GM21367 (cell line): ENCODE results near the gene GRAPL.
"Not testable (repeated sequence)": the region's sequence is repeated elsewhere in the genome, so short reads cannot be mapped to it uniquely, and the experiment has no call there.

ENCODE experiments used
- ATAC-seq: cut with Tn5 transposase; IDR thresholded peaks from one replicate; pipeline ENCODE4 v1.9.1; 2021; ENCODE audit not compliant: unreplicated experiment

Gene GRAPL

GRCh38 chr17:19127148-19127980 lies at the start of gene GRAPL:
Gene GRAPL, plus strand, starts transcription at chr17:19127589. Its CDS starts 31 bp downstream, at chr17:19127620.
- ATAC-seq: not testable (repeated sequence)

DNA sequence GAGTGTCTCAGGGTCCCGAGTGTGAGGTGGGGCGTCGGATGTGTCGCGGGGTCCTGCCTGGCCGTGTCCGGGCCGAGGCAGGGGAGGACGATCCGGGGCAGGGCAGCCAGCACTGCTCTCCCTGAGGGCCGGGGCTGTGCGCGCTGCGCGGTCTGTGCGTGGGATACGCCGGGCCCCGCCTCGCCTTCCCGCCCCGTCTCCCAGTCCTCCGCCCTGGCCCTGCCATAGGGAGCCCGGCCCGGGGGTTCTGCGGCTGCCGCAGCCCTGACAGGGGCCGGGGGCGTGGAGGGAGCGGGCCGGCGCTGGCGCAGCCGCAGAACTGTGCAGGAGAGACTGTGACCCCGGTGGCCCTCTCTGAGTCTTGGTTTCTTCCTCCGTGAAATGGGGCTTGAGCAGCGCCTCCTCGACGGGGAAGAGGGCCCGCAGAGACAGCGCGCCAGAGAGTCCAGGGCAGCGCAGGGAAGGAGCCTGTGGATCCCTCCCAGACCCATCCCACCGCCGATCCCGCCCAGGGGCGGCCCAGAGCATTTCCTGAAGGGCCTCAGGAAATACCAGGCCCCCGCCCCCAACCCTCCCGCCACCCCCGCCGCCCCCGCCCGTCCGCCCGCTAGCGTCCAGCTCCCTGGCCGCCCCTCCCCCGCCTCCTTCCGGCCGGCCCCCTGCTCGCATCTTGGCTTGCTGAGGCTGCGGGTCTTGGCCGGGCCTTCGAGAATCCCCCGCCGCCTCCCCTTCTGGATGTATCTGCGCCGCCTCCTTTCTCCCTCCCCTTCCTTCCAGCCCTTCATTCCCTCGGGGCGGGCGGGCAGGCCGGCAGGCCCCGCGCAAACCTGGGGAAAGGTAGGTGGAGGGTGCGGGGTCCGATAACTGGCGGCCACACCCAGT lies 38.3 kb upstream of the GRAPL start:
- ATAC-seq: not testable (repeated sequence)

DNA sequence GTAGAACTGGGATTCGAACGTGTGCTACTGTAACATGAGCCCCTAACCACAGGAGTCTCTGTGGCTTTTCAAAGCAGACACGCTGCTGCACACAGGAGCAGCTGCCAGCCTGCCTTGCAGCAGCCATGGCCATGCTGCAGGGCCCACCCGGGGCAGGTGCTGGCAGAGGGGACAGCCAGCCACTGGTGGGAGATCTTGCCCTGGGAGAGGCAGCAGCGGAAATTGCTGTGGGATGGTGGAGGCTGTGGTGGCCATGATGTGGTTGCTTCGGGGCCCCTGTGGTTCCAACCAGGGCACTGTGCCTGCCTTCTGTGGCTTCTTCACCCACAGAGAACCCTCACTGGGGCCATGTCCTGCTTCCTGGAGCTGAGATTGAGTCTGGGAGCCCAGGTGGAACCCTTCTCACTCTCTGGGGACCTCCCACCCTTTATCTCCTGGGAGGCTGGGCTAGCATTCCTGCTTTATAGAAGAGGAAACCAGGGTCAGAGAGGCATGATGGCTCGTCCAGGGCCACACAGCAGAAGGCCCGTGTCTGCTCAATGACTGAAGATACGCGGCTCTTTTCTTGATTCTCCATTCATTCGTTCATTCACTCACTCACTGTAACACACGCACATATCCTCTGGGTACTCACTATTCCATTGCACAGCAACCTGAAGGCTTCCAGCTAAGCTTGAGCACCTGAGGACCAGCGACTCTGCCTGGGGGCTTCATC lies 37.2 kb upstream of the GRAPL start:
- ATAC-seq: peak; percentile 46

- not testable (repeated sequence) for ATAC-seq
Observed at GRCh38 chr17:19092737-19093683, 34.4 kb upstream of the GRAPL start.

DNA sequence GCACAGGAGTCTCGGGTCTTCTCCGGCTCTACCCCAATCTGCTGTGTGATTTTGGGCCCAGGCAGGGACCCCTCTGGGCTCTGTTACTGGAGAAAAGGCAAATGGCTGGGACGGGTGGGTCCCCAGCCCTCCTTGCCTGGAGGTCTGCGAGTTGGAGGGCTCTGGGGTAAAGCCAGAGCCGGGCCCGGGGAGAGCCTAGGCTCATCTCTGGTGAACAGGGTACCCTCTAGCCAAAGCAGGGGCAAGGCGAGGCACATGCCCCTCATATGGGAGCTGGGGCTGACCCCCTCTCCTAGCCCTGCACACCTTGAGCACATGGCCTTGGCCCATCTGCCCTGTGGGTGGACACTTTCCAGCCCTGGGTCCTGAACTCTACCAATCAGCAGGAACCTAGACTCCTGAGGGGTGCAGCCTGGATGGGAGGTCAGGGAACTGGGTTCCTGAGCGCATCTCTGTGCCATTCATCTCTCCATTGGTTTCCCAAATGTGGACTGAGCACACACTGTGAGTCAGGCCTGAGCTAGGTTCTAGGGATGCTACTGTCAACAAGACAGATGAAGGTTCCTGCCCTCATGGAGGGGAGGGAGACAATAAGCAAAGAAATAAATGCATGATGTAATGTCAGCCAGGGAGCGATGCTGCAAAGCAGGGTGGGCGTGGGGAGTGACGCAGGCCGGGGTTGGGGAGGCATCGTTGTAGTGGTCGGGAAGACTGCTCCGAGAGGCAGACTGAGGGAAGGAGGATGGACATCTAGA lies 33.5 kb upstream of the GRAPL start:
- not testable (repeated sequence) for ATAC-seq

GRCh38 chr17:19108517-19108916 lies 18.9 kb upstream of the GRAPL start:
- ATAC-seq: not testable (repeated sequence)

DNA sequence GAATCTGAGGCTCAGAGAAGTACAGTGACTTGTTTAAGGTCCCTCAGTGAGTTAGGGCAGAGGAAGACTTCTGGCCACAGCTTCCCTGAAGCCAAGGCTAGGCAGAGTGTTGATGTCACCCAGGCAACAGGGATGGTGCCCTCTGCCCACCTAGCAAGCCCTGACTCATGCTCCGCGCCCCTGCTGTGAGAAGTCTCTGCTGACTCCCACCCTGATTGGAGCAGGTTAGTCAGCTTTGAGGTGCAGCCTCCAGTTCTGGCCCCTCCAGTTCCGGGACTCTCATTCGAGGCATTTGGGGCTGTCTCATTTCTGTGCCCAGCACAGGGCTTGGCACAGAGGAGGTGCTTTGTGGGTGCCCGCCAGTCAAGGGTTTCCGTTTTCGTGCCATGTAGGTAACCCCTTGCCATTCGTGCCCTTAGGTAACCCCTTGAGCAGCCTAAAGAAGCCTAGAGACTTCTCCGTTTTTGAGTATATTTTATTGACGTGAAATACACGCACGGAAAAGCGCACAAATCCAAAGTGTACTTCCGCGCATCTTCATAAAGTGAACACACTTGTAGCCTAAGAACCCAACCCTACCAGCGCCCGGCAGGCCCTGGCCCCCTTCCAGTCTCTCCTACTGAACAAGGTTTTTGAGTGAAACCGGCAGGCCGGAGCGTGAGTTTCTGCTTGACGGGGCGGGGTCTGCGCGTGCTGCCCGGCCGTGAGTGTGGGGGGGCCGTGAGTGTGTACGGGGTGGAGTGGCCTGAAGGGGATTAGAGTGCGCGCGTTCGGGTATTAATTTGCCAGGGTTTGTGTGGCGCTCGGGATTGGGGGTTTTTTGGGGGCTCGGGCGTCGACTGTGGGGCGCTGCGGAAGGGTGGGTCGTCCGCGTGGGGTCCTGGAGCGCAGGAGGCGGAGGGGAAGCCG lies 16.9 kb upstream of the GRAPL start:
- not testable (repeated sequence) for ATAC-seq

- peak; percentile 64 for ATAC-seq
Observed at GRCh38 chr17:19111111-19111711, 16.2 kb upstream of the GRAPL start.

DNA sequence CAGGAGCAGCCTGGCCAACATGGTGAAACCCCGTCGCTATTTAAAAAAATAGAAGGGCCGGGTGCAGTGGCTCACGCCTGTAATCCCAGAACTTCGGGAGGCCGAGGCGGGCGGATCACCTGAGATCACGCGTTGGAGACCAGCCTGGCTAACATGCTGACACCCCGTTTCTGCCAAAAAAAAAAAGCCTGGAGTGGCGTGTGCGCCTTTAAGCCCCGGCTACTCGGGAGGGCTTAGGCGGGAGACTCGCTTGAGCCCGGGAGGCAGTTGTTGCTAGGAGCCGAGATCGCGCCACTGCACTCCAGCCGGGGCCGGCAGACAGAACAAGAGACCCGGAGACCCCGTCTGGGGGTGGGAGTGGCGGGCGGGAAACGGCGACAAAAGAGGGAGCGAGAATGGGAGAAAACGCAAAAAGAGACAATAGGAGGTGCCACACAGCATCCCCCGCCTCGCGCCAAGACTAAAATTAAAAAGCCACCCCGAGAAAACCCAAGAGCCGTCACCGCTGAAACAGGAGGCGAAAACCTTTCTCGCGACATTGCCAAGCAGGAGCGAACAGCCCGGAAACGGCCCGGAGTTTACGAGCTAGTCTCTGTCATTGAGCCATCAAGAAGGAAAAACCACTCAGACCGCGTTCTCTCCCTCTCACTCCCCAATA lies 15.5 kb upstream of the GRAPL start:
- ATAC-seq: peak; percentile 58

GRCh38 chr17:19112459-19112826 lies 14.9 kb upstream of the GRAPL start:
- ATAC-seq: not testable (repeated sequence)

DNA sequence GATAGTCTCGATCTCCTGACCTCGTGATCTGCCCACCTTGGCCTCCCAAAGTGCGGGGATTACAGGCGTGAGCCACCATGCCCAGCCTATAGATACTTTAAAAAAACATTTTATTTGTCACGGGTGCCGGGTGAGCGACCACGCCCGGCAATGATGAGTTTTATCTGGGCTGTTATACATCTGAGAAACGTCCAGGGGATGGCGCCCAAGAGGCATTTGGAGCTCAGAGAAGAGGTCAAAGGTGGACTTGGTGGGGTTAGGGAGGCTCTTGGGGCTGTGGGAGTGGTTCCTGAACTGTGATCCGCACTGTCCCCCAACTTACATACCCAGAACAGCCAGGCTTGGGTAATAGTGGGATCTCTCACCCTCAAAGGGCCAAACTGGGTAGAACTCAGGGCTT lies 8.7 kb upstream of the GRAPL start:
- ATAC-seq: not testable (repeated sequence)

DNA sequence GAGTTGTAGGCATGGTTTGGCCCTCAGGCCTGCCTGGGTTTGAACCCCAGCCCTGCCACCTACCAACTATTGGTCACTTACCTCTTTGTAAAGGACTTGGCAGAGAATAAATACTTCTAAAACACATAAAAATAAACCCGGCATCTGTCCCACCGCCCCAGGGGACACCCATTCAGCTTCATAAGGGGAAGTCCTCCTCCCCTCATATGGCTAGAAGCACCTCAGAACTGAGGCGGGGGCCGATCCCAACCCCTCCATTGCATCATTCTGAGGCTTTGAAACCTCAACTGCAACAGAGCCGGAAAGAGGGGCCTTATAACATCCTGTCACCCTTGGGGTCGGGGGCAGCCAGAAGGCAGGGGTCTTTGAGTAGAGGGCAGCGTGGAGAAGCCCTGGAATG lies 2.1 kb upstream of the GRAPL start:
- not testable (repeated sequence) for ATAC-seq

- not testable (repeated sequence) for ATAC-seq
Observed at GRCh38 chr17:19129500-19129899, 2.1 kb downstream of the GRAPL start.

DNA sequence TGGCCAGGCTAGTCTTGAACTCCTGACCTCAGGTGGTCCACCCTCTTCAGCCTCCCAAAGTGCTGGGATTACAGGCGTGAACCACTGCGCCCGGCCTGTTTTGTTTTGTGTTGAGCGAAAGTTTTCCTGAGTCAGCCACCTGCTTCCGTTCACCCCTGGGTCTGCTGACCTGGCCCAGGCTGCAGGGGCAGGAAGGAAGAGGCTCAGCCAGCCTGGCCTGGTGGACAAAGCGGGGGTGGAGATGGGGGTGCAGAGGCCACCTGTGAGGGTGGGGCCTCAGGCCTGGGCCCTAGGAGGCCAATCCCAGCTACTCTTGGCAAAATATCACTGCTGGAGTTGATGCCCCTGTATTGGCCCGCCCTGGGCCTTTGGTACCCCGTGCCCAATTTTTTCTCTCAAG lies 3.7 kb downstream of the GRAPL start:
- ATAC-seq: not testable (repeated sequence)

- not testable (repeated sequence) for ATAC-seq
Observed at GRCh38 chr17:19131772-19132171, 4.4 kb downstream of the GRAPL start.

- not testable (repeated sequence) for ATAC-seq
Observed at GRCh38 chr17:19133793-19134192, 6.4 kb downstream of the GRAPL start.

- not testable (repeated sequence) for ATAC-seq
Observed at GRCh38 chr17:19135391-19135790, 8.0 kb downstream of the GRAPL start.
